GM21619 (cell line): Measurements from ENCODE around the gene AKR1C1.
"Not testable (repeated sequence)": the region's sequence is repeated elsewhere in the genome, so short reads cannot be mapped to it uniquely, and the experiment has no call there.

Source experiments
- ATAC-seq: cut with Tn5 transposase; IDR thresholded peaks from one replicate; pipeline ENCODE4 v1.9.1; 2021; ENCODE audit not compliant: unreplicated experiment

The AKR1C1 gene

DNA sequence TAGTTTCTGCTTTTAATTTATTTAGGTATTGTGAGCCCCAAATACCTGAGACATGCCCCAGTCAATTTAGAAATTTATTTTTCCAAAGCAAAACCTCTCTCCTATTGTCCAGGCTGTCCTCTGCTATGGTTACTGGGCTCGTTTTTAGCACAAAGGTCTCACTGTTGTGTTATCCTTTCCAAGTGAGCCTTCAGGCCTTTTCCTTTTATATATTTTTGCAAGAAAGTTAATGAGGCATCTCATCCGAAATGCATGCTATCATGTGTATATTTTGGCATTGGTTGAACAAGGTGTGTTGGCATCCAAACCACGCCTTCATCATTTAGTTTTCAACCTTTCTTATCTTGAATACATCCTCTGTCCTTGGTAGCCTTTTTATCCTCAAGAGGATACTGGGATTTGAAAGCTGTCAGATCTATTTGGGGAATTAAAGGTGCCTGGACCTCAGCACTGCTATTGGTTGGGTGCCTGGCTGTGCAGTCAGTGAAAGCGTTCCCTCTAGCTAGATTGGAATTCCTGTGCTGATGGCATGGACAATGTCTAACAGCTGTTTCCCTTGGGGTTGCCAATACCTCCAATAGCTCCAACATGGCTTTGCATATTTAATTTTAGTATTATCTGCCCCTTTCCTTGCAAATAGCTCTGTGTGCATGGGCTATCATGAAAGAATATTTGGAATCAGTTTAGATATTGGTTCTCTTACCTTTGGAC lies 51.1 kb downstream of the AKR1C1 start:
- ATAC-seq = not testable (repeated sequence)

DNA sequence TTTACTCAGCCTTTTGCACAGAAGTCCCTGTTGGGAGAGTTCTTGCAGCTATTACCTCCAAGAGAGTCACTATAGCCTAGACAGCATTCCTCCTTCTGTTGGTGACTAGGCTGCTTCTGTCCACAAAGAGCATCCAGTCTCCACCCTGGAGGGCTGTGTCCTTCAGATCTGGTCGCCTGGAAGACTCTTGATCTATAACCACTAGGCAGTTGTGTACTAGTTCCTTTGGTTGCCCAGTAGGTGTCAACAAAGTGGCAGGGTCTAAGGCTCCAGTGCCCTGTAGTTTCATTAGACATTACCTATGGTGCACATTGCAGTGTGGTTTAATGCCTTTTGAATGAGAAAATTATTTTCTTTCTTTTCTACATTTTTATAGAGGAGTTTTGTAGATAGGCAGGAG lies 51.7 kb downstream of the AKR1C1 start:
- ATAC-seq = no peak

DNA sequence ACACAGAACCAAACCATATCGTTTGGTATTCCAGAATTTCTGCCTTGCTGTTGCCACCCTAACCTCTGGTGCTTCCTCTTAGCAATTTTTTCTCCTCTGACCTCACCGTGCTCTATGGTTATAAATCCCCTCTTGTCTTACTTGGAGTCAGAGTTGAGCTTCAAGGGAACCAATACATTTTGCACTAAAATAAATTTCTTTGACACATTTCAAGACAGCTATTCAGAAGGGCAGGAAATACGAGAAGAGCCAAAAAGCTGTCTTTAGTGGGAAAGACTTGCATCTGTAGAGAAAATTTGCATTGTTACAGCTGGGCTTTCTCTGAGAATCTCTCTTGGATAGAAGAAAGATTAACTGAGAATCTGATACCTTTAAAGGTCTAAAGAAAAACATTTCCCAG lies 54.9 kb downstream of the AKR1C1 start:
- ATAC-seq = no peak

DNA sequence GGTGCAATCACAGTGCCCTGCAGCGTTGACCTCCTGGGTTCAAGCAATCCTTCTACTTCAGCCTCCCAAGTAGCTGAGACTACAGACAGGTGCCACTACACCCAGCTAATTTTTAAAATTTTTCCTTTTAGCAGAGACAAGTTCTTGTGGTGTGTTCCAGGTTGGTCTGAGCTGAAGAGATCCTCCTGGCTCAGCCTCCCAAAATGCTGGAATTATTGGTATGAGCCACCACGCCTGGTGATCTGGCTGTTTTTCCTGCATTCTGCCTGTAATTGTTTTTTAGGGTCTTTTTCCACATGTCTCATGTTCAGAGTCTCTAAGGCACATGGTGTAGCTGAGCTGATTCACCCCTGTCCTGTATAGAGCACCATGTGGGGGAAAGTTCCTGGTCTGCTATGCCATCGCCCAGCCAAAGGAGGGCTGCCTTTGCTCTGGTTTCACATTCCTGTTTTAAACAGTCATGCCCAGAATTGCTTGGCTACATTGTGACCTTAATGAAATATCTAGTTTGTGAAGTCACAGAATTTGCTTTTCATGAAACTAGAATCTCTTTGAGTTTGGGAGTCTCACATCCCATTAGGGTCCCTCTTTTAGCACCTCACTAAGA lies 55.6 kb downstream of the AKR1C1 start:
- not testable (repeated sequence) for ATAC-seq

DNA sequence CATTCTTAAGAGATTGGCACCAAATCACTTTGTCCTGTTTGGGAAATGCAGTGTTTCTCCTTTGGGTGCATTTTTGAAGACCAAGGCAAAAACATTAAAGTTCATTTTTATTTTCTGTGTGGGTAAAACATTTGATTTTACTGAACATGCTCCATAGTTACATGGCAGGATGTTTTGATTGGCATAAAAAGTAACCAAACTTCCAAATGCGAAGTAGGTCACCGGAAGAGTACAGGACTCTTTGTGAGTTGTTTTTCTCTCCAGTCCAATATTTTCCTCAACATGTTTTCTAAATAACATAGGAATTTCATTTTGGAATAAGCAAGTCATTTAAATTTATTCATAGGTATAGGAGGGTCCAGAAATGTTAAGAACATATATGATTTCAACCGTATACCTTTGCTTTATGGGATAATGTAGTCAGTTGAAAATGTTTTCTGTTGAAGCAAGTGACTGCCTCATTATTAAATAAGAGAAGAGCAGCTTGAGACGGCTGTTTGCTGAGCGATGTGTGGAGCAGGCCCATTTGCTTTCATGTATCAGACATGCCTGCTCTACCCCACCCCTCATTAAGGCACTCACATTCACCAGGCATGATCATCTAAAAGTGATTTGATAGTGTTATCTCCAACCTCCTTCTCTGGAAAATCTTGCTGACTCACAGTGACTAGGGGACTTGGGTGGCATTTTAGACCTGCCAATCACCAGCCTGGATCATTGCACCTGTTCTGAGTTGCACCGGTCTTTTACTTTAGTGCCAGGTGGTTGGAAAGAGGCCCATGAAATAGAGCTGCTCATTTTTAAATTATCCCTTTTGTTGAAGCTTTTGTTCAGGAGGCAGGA lies 56.8 kb downstream of the AKR1C1 start:
- not testable (repeated sequence) for ATAC-seq

DNA sequence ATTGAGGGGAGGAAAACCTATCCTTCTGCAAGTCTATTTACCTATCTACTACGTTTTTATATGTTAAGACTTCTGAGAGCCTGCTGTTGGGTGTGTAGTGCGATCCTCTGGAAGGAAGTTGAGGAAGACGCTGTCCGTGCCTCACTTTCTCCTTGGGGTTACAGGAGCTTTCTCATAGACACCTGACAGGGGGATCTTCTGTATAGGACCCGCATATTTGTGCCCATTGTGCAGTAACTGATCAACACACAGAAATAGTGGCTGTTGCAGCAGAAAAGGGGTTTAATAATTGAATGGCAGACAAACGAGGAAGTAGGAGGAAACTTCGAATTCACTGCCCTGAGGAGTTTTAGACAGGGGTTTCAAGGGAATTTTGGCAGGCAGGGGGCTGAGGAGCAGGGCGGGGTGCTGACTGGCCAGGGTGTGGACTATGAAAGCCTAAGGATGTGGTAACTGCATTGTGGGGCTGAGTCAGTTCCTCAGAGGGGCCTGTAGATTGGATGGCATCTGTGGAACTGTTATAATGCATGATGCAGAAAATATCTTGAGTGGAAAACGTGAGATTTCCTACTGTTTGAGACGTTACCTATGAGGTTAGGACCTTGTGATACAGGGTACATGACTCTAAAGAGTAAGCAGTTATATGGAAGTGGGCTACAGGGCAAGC lies 58.5 kb downstream of the AKR1C1 start:
- not testable (repeated sequence) for ATAC-seq

DNA sequence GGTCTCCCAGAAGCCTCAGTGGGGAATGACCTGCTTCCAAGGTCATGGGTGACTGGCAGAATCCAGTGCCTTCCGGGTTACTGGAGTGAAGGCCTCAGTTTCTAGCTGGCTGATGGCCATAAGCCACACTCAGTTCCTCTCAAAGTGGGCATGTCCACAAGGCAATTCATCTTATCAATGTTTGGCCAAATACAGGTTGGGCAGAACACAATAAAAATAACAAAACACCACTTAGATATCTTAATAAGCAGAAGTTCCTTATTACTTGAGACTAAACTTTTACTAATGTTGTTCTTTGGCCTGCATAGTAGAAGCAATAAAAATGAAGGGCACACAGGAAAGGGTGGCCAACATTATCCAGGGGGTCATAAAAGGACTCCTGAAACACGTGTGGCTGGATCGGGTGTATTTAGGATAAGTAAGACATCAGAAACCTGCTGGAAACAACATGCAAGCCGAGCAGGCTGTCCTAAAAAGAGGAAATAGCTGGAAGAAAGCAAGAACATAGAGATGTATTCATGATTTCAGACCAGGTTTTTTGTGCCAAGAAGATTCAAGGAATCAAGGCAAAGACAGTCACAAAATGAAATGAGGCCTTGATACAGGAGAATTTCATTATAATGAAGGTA lies 60.1 kb downstream of the AKR1C1 start:
- no peak for ATAC-seq

DNA sequence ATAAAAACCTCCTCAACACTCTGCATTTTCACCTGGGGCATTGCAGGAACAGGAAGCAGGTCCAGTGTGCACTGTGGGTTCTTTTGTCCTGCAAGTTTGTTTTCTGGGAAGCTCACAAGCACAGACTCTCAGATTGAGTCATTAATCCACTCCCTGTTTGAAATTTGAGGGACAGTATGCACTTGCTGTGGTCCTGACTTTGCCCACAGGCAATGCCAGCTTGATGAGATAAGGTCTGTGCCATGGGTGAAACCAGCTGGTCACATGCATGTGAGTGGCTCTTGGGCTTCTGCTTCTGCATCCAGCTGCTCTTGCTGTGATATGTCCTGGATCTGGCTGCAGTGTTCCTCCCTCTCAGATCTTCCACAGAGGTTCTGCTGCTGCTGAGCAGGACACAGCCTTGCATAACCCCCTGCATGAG lies 62.3 kb downstream of the AKR1C1 start:
- not testable (repeated sequence) for ATAC-seq

DNA sequence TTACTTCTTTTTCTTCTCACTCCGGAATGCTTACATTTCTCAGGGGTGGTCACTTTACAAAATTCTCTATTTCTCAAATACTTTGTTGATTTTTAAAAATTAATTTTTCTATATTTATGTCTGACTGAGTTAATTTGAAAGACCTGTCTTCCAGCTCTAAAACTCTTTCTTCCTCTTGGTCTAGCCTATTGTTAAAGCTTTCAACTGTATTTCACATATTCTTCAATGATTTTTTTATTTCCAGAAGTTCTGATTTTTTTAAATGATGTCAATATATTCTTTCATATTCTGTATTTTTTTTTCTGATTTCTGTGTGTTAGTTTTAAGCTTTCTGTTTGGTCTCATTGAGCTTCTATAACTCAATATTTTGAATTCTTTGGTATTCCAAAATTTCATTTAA lies 67.8 kb downstream of the AKR1C1 start:
- ATAC-seq = no peak

DNA sequence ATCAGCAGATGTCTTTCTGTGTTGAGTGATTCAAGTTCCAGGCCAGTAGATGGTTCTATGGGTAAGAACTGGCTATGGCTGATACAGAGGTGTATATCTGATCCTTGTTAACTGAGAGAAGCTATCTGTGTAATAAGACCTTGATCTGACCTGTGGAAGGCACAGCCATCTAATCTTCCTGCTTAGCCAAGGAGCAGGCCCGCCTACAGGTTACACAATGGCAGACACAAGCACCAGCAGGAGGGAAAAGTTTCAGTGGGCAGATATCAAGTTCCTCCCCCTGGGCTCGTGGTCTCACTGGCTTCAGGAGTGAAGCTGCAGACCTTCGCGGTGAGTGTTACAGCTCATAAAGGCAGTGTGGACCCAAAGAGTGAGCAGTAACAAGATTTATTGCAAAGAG lies 68.4 kb downstream of the AKR1C1 start:
- ATAC-seq = not testable (repeated sequence)

DNA sequence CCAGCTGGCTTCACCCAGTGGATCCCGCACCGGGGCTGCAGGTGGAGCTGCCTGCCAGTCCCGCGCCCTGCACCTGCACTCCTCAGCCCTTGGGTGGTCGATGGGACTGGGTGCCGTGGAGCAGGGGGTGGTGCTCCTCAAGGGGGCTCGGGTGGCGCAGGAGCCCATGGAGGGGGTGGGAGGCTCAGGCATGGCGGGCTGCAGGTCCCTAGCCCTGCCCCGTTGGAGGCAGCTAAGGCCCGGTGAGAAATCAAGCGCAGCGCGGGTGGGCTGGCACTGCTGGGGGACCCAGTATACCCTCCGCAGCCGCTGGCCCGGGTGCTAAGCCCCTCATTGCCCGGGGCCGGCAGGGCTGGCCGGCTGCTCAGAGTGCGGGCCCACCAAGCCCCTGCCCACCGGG lies 69.2 kb downstream of the AKR1C1 start:
- not testable (repeated sequence) for ATAC-seq
